DMS53 treated with DMSO at 0.1 percent for 48 hours (cell line): Measurements from ENCODE around the gene ATP8B4.

Experiments used
- DNase-seq: peaks from one replicate; lab custom pipeline; 2025; ENCODE audit not compliant: unreplicated experiment; lab: John Stamatoyannopoulos, UW

The ATP8B4 gene

DNA sequence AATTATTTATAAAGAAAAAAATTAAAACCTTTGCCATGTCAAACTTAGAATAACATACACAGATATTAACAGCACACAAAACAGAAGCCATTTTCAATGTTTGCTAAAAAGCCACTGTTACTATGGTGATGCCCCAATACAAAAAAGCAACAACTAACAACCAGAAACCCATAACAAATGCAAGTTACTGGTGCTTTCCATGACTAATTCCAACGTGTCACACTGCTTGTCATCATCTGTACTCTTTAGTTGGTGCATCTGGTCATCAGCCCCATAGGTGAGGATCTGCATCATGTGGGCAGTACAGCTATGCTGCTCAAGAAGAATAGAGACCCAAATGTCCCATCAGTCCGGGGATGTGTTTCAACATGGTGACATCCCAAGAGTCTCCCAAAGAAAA lies 52.8 kb downstream of the ATP8B4 start:
- peak; percentile 29 for DNase-seq

DNA sequence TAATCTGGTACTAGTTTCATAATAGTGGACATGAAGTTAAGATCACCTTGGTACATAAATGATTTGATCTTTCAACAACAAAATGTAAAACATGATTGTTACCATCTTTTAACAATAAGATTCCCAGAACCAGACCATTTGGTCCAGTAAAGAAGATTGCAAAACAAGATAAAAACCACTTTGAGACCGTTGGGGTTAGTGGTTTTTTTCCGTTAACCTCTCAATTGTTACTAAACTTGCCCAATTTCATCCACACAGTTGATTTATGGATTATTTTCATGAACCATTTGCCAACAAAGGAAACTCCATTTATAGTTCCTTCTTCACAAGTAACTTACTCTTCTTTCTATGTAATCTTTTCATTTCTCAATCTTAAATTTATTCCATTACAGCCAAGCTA lies 53.8 kb downstream of the ATP8B4 start:
- DNase-seq: no peak

DNA sequence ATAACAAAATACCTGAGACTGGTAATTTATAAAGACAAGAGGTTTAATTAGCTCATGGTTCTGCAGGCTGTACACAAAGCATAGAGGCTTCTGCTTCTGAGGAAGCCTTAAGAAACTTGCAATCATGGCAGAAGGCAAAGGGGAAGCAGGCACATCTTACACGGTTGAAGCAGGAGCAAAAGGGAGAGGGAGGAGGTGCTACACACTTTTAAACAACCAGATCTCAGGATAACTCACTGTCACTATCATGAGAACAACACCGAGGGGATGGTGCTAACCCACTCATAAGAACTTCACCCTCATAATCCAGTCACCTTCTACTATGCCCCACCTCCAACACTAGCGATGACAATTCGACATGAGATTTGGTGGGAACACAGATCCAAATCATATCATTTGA lies 54.4 kb downstream of the ATP8B4 start:
- no peak for DNase-seq

DNA sequence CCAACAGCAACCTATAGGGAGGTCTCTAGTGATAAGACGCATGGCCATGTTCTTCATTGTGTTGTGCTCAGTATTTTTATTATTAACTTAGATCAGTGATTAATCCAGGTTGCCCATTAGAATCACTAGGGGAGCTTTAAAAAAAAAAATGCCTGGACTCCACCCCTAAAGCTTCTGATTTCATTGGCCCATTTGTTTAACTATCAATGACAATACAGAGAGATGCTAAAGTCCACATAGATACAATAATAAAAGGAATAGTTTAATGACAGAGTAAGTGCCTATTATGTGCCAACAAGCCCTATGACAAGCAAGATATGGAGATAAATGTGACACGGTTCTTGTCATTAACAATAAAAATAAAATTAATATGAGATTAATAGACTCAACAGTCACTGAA lies 55.8 kb downstream of the ATP8B4 start:
- no peak for DNase-seq

DNA sequence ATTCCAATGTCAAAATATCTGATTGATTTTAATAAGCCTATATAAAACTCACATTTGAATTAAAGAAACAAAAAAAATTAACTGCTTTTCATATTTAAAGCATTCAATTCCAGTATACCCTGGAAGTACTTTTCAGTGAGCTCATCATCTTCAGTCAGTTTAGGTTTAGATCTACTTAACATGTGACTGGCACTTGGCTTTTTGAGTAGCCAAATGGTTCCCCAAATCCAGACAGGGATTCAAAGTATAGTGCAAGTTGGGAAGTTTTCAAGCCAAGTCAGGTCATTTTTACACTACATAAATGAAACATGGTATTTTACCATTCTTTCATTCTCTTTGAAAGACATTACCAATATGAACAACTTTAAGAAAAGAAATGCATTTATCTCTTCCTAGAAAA lies 57.5 kb downstream of the ATP8B4 start:
- DNase-seq: no peak

DNA sequence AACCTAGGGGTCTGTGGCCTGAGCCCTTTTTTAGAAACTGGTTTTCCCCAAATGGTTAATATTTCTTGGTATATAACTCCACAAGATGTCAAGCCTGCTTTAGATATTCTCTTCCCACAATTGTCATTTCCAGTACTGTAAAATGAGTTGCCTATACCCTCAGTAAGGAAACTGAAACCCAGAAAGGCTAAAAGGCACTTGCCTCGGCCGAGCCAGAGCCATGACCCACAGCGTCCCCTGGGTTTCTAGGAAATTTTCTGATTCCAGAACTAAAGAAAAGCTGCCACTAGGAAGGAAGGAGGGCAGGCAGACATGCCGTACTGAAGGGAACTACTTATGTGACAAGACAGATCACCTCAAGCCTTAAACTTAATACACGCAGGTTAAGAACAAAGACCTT lies 59.1 kb downstream of the ATP8B4 start:
- no peak for DNase-seq

DNA sequence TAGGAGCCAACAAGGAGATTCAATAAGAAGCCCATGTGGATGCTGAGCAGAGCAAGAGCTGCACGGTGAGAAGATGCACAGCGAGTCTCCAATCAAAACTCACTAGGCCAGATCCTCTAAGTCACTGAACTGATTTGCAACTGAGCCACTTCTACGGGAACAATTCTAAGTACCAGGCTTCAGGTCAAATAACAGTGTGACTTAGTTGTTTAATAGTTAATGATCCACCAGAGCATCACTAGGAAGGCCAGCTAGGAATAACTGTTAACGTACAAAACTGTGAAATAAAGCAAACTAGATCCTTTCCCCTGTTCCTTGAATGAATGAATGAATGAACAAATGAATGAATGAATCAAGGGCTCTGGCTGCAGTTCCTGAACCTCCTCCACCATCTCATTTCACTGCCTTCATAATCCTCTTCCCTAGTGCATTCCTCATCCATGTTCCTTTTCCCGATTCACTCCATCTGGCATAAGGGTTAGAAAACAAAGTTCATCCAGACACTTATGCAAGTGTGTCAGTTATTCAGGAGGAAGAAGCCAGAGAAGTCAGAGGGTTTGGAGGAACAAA lies 59.7 kb downstream of the ATP8B4 start:
- DNase-seq: peak; percentile 22

DNA sequence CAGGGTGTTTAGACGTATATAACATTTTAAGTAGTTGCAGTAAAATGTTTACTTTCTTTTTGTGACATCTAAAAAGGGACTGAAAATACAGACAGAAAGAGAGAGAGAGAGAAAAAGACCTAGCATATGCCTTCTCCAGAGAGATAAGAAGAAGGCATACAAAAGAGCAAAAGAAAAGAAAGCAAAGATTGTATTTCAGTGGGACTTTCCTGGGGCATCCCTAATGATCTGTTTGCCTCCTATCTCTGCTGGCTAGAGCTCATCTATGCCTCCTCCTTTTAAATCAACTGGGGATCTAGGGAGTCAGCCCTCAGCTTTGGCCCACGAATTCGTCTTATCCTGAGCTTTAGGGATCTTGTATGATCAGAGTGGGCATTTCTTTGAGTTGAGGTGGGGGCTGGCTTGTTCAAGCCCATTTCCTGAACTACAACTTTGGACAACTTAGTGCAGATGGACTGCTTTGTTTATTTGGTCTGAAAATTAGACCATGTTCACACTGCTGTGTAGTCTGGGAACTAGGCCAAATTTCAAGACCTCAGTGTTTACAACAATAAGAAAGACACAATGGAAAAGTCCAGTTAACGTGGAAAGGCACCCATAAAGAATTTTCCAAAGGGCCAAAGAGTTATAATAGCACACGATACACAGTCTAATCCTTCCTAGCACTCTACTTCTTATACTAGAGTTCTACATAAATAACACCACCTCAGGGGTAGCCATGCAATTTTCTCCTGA lies 61.0 kb downstream of the ATP8B4 start:
- DNase-seq: no peak

DNA sequence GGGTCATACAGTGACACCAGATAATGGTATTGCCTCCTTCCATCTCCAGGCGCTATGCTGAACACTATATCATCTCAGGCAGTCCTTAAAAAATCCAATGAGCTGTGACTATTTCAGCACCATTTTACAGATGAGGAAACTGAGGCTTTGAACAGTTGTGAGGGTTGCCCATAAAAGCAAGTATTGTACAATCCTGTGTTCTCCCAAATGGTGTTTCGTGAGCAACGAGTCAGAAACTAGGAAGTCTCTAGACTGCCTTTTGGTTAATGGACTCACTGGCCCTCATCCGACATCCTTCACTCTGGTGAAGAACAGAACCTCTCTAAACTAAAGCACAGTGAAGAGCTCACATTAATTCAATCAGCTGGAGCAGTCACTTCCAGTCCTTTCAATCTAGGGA lies 61.8 kb downstream of the ATP8B4 start:
- no peak for DNase-seq

DNA sequence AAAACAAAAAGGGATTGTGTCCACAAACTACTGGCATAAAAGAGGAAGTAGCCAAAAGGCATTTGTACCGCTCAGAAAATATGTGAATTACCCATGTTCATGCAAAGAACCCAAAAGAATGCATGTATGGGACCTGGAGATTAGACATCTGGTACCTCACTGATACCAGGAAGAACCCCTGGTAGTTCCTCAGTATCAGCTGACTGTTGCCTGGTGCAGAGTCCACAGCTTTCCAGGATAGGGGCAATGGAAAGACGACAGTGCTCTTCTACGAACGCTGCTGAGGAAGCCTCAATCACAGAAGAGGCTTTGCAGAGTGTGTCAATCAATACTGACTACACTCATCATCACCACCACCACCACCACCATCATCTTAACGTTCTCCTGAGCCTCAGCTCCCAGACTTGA lies 63.3 kb downstream of the ATP8B4 start:
- no peak for DNase-seq

DNA sequence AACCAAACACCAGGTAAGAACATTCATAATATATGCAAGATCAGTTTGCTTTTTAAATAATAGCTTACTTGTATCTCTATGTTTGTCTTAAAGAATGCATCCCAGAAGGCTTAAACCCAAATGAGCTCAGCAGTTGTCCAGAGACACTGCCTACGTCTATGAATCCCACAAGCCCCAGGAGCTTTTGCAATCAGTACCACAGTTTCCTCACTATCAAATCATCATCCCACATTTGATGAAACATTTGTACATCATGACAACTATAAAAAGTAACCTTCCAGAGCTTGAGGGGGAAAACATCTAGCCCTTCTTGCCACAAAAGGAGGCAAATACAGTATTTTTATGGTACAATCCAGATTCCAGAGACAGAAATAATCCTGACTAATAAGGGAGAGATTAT lies 63.7 kb downstream of the ATP8B4 start:
- no peak for DNase-seq

DNA sequence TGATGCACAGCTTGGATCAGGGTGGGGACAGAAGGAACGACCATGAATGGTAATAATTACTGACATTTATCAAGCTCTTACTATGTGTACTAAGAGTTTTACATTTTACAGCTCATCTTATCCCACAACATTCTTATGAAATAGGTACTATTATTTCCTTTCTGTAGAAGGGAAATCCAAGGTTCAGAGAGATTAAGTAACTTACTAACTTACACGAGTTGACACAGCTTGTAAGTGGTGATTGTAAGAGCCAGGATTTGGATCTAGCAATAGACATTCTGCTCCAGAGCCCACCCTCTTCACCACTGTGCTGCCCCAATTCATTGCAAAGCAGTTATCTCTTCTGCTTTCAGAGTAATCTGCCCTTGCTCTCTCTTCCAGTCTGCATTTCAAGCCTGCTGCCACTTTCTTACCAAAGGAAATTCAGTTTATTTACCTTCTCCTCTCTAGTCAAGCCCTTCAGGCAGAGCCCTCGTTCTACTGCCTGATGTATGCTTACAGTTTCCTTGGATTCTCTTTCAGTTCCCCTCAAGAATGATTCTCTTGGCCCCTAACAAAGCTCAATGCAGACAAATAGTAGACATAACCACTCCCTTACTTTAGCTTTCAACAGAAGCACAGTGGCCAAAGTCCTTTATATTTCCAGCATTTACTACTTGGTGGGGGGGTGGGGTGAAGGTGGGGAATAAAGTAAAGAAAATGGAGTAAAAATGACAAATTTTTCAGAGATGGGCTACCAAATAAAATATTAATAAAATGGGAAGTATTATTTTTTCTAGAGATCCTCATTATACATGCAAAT lies 65.8 kb downstream of the ATP8B4 start:
- no peak for DNase-seq

DNA sequence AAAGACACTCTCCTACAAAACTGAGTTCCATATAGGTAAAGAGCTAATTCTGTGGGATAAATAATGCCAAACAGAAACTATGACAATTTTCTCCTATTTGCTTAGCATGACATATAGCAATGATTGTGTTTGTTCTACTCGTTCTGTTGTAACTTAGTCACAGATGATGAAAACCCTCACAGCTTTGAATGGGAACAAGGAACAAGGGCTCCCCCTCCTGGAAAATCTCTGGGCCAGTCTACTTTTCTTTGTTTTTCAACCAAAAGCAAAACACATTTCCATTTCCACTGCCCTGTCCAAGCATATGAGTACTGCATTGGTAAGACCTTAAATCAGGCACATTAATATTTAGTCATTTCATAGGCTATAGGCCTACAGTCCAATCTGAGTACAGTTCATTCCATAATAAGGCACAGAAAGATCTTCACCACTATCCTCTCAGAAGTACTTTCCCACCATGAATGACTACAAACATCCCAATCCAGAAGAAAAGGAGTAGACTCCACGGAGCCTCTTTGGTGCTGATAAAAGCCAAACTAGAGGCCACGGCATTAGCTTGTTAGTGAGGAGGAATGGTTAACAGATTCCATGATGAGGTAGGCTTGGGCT lies 67.1 kb downstream of the ATP8B4 start:
- peak; percentile 78 for DNase-seq

DNA sequence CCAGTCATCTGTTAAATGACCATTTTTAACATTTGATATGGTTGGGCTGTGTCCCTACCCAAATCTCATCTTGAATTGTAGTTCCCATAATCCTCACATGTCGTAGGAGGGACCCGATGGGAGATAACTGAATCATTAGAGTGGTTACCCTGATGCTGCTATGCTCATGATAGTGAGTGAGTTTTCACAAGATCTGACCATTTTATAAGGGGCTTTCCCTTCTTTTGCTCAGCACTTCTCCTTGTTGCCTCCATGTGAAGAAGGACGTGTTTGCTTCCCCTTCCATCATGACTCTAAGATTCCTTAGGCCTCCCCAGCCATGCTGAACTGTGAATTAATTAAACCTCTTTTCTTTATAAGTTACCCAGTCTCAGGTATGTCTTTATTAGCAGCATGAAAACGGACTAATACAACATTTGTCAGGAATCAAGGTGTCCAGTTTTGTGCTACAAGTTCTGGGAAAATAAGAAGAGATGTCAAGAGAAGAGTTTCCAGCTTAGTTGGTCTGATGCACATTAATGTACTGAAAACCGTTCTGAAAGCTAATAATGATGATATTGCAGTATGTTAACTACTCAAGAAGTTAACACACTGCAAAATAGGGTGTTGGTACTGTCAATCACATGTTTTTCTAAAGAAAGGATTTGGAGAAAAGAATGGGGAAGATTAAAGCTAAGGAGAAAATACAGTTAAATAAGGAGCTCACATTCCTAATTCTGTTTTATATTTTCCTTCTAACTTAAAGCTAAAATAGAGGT lies 67.9 kb downstream of the ATP8B4 start:
- DNase-seq: no peak

DNA sequence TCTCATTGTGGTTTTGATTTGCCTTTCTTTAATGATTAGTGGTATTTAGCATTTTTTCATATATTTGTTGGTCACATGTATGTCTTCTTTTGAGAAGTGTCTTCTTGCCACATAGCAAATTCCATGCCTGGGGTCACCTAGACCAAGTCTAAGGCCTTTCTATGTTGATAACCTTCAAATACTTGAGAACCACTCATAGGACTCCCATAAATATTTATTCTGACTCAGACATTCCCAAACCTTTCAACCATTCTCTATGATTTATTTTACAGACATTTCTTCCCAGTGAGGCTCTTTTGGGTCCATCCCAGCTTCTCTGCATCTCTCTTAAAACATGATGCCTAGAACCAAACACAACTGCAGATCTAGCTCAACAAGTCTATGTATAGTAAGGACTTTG lies 69.2 kb downstream of the ATP8B4 start:
- no peak for DNase-seq

DNA sequence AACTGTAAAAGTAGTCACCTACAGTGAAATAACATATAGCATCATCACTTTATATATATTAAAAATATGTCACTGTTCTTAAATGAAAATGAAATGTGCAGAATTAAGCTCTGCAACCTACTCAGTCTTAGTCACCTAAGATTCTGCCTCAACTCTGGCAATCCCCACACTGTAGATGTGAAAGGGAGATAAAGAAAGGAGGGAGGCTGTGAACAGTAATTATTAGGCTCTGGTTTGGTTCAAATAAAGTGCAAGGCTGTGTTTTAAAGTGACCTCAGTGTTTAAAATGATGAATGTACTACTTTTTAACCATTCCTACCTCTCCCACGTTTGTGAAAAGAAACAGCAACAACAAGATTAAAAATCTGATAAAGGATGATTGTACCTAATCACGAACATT lies 72.2 kb downstream of the ATP8B4 start:
- DNase-seq: no peak

DNA sequence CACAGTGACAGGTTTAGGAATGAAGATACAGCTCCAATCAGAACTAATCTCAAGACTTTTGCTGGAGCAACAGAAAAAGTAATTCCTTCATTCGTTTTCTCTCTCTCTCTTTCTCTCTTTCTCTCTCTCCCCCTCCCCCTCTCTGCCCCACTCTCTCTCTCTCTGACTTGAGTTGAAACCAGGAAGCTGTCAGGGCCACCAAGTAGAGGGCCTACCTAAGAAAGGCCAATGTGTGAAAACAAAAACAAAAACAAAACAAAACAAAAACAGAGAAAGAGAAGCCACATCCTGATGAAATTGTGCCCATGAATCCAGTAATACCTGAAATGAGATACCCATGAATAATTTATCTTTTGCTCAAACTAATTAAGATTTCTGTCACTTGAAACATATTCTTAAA lies 72.9 kb downstream of the ATP8B4 start:
- DNase-seq: no peak

DNA sequence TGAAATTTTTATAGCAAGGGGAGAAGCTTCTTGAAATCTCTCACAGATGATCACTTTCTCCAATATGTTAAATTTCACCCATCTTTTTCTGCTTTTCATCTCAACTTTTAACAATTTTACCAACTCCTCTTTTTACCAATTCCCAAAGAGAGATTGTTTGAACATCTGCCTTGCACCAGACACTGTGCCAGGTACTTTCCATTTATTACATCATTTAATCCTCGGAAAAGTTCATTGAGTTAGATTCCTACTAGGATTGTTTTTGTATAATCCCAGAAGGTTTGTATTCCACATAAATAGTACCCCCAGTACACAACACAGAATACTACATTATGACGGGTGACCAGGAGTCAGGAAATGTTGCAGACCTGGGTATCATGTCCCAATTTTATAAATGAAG lies 74.1 kb downstream of the ATP8B4 start:
- no peak for DNase-seq

DNA sequence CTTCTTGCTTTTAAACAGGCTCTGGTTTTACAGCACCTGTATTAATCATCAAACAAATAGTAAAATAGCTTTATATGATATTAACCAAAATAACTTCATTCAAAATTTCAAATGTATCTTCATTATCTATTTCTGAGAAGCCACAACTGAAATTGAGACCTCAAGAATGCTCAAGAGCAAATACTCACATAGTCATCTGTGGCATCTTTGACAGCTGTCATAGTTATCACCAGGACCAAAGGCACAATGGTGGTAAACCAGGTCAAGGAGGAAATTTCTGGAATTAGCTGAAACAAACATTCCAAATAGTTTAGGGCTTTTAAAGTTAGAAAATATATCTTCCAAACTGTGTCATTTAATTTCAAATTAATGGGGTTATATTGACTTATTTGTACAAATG lies 74.6 kb downstream of the ATP8B4 start:
- DNase-seq: no peak

DNA sequence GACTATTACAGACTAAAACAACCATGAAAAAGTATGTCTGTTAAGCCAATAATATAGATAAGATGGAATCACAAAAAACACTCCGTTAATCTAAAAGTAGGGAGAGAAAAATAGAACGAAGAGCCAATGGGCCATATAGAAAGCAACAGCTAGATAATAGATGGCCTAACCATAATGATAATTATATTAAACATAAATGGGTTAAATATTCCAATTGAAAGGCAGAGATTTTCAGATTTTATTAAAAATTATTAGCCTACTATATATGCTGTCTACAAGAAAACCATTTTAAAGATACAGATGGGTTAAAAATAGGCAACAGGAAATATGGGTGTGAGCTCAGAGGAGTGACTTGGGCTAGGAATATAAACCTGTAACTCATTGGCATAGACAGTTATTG lies 76.3 kb downstream of the ATP8B4 start:
- no peak for DNase-seq

DNA sequence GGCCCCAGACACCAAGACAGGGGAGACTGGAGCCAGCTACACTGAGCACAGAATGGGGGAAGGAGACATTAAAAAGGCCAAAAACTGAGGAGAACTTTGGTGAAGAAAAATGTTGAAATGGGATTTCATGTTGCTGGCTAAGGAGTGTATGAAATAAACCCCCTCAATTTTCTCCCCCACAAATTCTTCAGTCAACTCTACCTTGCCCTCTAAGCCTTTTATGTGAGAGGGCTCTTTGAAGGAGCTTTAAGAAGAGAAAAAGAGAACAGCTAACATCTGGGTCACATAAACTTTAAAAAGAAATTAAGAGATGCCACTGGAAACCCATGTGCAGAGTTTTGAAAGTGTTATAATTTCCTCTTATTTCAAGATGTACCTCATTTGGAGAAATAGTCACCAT lies 88.6 kb downstream of the ATP8B4 start:
- no peak for DNase-seq
